GM12864 (cell line): ENCODE results near the gene DPAGT1.

Experiments
- DNase-seq: peaks from one replicate; pipeline ENCODE4 v3.0.0-alpha.2; 2011; ENCODE audit warnings: low read depth
- H3K4me3 ChIP-seq: 2 replicates; pipeline ENCODE4 v1.5.1; 2011; ENCODE audit warnings: mild to moderate bottlenecking, low read depth, low read length, control low read depth
- CTCF ChIP-seq: IDR thresholded peaks from 2 replicates; pipeline ENCODE4 v1.5.1; 2011; ENCODE audit warnings: low read depth, mild to moderate bottlenecking, moderate library complexity, low read length, control low read depth, inconsistent platforms; ENCODE audit errors: missing control alignments

The DPAGT1 gene

GRCh38 chr11:119087747-119088241 is 13.9 kb downstream of the DPAGT1 start:
- no peak for TF ChIP-seq CTCF
- no peak overlapping the region for H3K4me3 ChIP-seq
- no peak for DNase-seq

- no peak for TF ChIP-seq CTCF
- DNase-seq: no peak
- H3K4me3 ChIP-seq: no peak overlapping the region
Observed at GRCh38 chr11:119087123-119087522, 14.5 kb downstream of the DPAGT1 start.

- H3K4me3 ChIP-seq: peak overlapping the region; percentile 80
- TF ChIP-seq CTCF: no peak
- DNase-seq: no peak
Observed at GRCh38 chr11:119085437-119085847, 16.2 kb downstream of the DPAGT1 start.

GRCh38 chr11:119084663-119085436 is 16.8 kb downstream of the DPAGT1 start, which contains the start of gene HMBS:
TSS of gene HMBS (plus strand) at chr11:119084881. CDS start at chr11:119085034, 153 bp downstream.
- peak within 1 kb of the TSS; percentile 80 for H3K4me3 ChIP-seq
- peak; percentile 79 for DNase-seq
- TF ChIP-seq CTCF: no peak

GRCh38 chr11:119081682-119082260 is 19.9 kb downstream of the DPAGT1 start:
- no peak for TF ChIP-seq CTCF
- no peak for DNase-seq

GRCh38 chr11:119078675-119079420 is 22.8 kb downstream of the DPAGT1 start:
- TF ChIP-seq CTCF: no peak
- H3K4me3 ChIP-seq: no peak overlapping the region
- no peak for DNase-seq

More at GRCh38 chr11:119081682-119082260, 19.9 kb downstream of the DPAGT1 start:
- H3K4me3 ChIP-seq: no peak overlapping the region
